Heart left ventricle (tissue), 16 donors: ENCODE results near the gene GPX3. TPM values are rescaled to one million over a fixed set of nuclear protein-coding genes. Genes with fewer than 3 reads are reported as not detected.

Experiments used
- ATAC-seq, 4 donors: fragments of 200-7000 bp; cut with Tn5 transposase; one replicate each; pipeline ENCODE4 v1.9.1; 2020 to 2022; ENCODE audit warnings: moderate library complexity in 4 of 4, mild to moderate bottlenecking in 3 of 4, moderate number of reproducible peaks in 1 of 4
- DNase-seq, 5 donors: peaks; one replicate each; pipeline ENCODE4 v3.0.0-alpha.2; 2020
- H3K27ac ChIP-seq, 12 donors: fragments of 200-600 bp; sonication (generic) in 4 of 12; one replicate each; pipeline versions ENCODE4 v1.5.0 to v1.8.0; 2016 to 2022; ENCODE audit warnings: mild to moderate bottlenecking in 2 of 12
- H3K27me3 ChIP-seq, 9 donors: fragments of 200-600 bp; sonication (generic) in 2 of 9; one replicate each; pipeline versions ENCODE4 v1.5.1 to v1.8.0; 2016 to 2022; ENCODE audit warnings: mild to moderate bottlenecking in 3 of 9
- H3K36me3 ChIP-seq, 9 donors: fragments of 200-600 bp; sonication (generic) in 2 of 9; one replicate each; pipeline versions ENCODE4 v1.5.0 to v1.8.0; 2018 to 2022; ENCODE audit warnings: mild to moderate bottlenecking in 2 of 9
- H3K4me1 ChIP-seq, 12 donors: fragments of 200-600 bp; sonication (generic) in 4 of 12; one replicate each; pipeline versions ENCODE4 v1.5.0 to v1.8.0; 2016 to 2022; ENCODE audit warnings: mild to moderate bottlenecking in 3 of 12
- H3K4me3 ChIP-seq, 12 donors: fragments of 200-600 bp; sonication (generic) in 4 of 12; one replicate each; pipeline versions ENCODE4 v1.5.0 to v1.8.0; 2017 to 2022; ENCODE audit warnings: mild to moderate bottlenecking in 9 of 12, moderate library complexity in 4 of 12
- H3K9me3 ChIP-seq, 12 donors: fragments of 200-600 bp; sonication (generic) in 4 of 12; one replicate each; pipeline versions ENCODE4 v1.5.0 to v1.8.0; 2016 to 2022; ENCODE audit warnings: mild to moderate bottlenecking in 1 of 12
- CTCF ChIP-seq, 12 donors: fragments of 200-600 bp; sonication (generic) in 4 of 12; IDR thresholded peaks; one replicate each; pipeline versions ENCODE4 v1.5.0 to v1.8.0; 2018 to 2022; ENCODE audit warnings: antibody characterized with exemption in 12 of 12, mild to moderate bottlenecking in 5 of 12
- POLR2A ChIP-seq, 2 donors: fragments of 450-650 bp; IDR thresholded peaks; one replicate each; pipeline ENCODE4 v1.6.1; 2017; ENCODE audit warnings: antibody characterized with exemption in 2 of 2, mild to moderate bottlenecking in 2 of 2, moderate library complexity in 2 of 2
- WGBS, 4 donors: extraction: QIAGEN DNeasy Blood & Tissue Kit in 2 of 4; methylation state at CpG; one replicate each; pipeline versions ENCODE4 v1.1.5 to v1.1.7; 2013 to 2018; 5-methylcytosine and 5-hydroxymethylcytosine counted together
- intact Hi-C, 10 donors: fragments of 100-400 bp; cut with DNase I; formaldehyde crosslinking; loops; one replicate each; pipeline versions ENCODE4 v1.11.1 to v1.14.2; 2022
- long read RNA-seq, 3 donors: library from polyadenylated mRNA; unstranded; transcript quantifications; one replicate each; pipeline ENCODE4 v2.0.0, GENCODE V29; 2020 to 2021
- polyA plus RNA-seq, 2 donors: library from polyadenylated mRNA; stranded (reverse); fragments of 200-250 nt; gene quantifications; one replicate each; pipeline ENCODE4 v1.2.3, GENCODE V29; 2013
- total RNA-seq, 9 donors: library from RNA; depleted of rRNA in 2 of 9; stranded (reverse); fragments of >200 nt in 2 of 9; fragmentation: NEBNext Ultra II Directional in 3 of 9; extraction: Animal tissue kit (Norgen Biotek cat#: 25700) in 3 of 9; gene quantifications; one replicate each; pipeline versions ENCODE4 v1.1.0 to v1.2.4, GENCODE V29; 2016 to 2023
- donor health status: ischemic (EF 13 %, LVEDD 7.1; RV severe dilation, severe dysfunction).
- donor health status: healthy with polysubstance abuse.
- donor health status: DM: no; HTN: yes; CAD: no.
- donor health status: DM: no; HTN: no; CAD: no.
- donor health status: ischemic (EF 25% LVEDD 6.9; RV normal size, moderate dysfunction).
- donor health status: ischemic (EF 25% LVEDD 5.7; RV mildly dilated, moderate dysfunction).
- donor health status: healthy.
- donor health status: DM: yes; HTN: yes; CAD: no.
- donor health status: ischemic (EF 35%, LVEDD 5.7; RV mildly dilated, moderate dysfunction).
- donor health status: nonischemic (EF 11% LVEDD 7.7; RV severe dilation, severe dysfunction).
- donor health status: DM: yes; HTN: yes; CAD: no.
- donor health status: PGD.
- donor health status: ischemic (EF 29% LVEDD 5.4; RV normal size, mild dysfunction).
- donor health status: nonischemic (EF 23%, LVEDD 6.1; RV moderate dilation, normal function).

The GPX3 gene
- total RNA-seq (1,000 to 10,000 TPM in 2 of 9 donors, 100 to 1,000 TPM in 7; 416 to 1,563 (median 738) TPM), polyA plus RNA-seq (1,000 to 10,000 TPM in 1 of 2 donors, 100 to 1,000 TPM in 1; 819 to 1,415 TPM)
- long read RNA-seq, donor 1, transcript GPX3-209 (6 exons, 1,478 nt): minor isoform, 34 of 1,416 reads
- long read RNA-seq, donor 1, transcript GPX3-201 (5 exons, 1,636 nt): major isoform, 1,217 of 1,416 reads
- long read RNA-seq, donor 1, partial matches to known transcripts: 99 of 1,416 reads
- long read RNA-seq, donor 1, other reads (novel, unspliced or antisense): 65 of 1,416 reads
- long read RNA-seq, donor 2, transcript GPX3-201 (5 exons, 1,636 nt): major isoform, 1,924 of 2,145 reads
- long read RNA-seq, donor 2, transcript GPX3-209 (6 exons, 1,478 nt): minor isoform, 104 of 2,145 reads
- long read RNA-seq, donor 2, transcript GPX3-202 (4 exons, 612 nt): minor isoform, 9 of 2,145 reads
- long read RNA-seq, donor 2, partial matches to known transcripts: 32 of 2,145 reads
- long read RNA-seq, donor 2, other reads (novel, unspliced or antisense): 76 of 2,145 reads
- long read RNA-seq, donor 3, transcript GPX3-209 (6 exons, 1,478 nt): minor isoform, 16 of 590 reads
- long read RNA-seq, donor 3, transcript GPX3-201 (5 exons, 1,636 nt): major isoform, 488 of 590 reads
- long read RNA-seq, donor 3, partial matches to known transcripts: 43 of 590 reads
- long read RNA-seq, donor 3, other reads (novel, unspliced or antisense): 39 of 590 reads

- TF ChIP-seq CTCF (IDR thresholded peaks at IDR 0.05) (no peak), POLR2A (IDR thresholded peaks at IDR 0.05) (peak; percentile 97 to 100)
- WGBS, 4 donors: 1 to 8% (median 1%) methylated on average over 30 to 54 of the region's 54 CpGs
- Histone ChIP-seq H3K27me3 (no peaks in the 10 kb centered on the region), H3K4me3 (peak within 1 kb of the TSS; percentile 71 to 97 (median 86)), H3K27ac (peak within 1 kb of the TSS; percentile 88 to 98 (median 93)), H3K9me3 (no peaks in the 10 kb centered on the region), H3K36me3 (peaks cover 0 to 9% (median 4%) of the 10 kb centered on the region in 9 donors), H3K4me1 (peaks cover 14 to 82% (median 53%) of the 10 kb centered on the region in 12 donors)
- DNase-seq: peak; percentile 95 to 97 (median 97)
- intact Hi-C loops: no loop called here
- ATAC-seq: peak; percentile 81 to 92 (median 85)
Measured at GRCh38 chr5:151020304-151021110, at the start of gene GPX3. TSS of gene GPX3 (plus strand) at chr5:151020591. CDS start at chr5:151020655, 64 bp downstream.

GRCh38 chr5:150978590-150978989, 41.8 kb upstream of the GPX3 start:
- ATAC-seq (no peak), DNase-seq (no peak)
- TF ChIP-seq CTCF (IDR thresholded peaks at IDR 0.05) (no peak), POLR2A (IDR thresholded peaks at IDR 0.05) (no peak)
- Histone ChIP-seq H3K4me3 (no peak overlapping the region), H3K4me1 (no peaks in the 10 kb centered on the region), H3K27me3 (no peaks in the 10 kb centered on the region), H3K36me3 (no peaks in the 10 kb centered on the region), H3K9me3 (peaks cover 0 to 44% (median 8%) of the 10 kb centered on the region in 12 donors), H3K27ac (no peak overlapping the region)
- intact Hi-C loops: no loop called here
- 49 to 63% (median 62%) methylated on average over 3 of the region's 3 CpGs for WGBS, 4 donors

GRCh38 chr5:150987746-150988145, 32.6 kb upstream of the GPX3 start:
- DNase-seq: no peak
- H3K27me3 ChIP-seq: no peaks in the 10 kb centered on the region
- intact Hi-C loops: no loop called here
- H3K27ac ChIP-seq: no peak overlapping the region
- TF ChIP-seq CTCF (IDR thresholded peaks at IDR 0.05): no peak
- ATAC-seq: no peak
- H3K9me3 ChIP-seq: peaks cover 0 to 9% (median 0%) of the 10 kb centered on the region in 12 donors
- H3K4me1 ChIP-seq: no peaks in the 10 kb centered on the region
- 90 to 98% (median 95%) methylated on average over 3 of the region's 3 CpGs for WGBS, 4 donors
- H3K36me3 ChIP-seq: no peaks in the 10 kb centered on the region
- no peak overlapping the region for H3K4me3 ChIP-seq
